Prostate gland (tissue), 2 donors: ENCODE measurements around the gene NR2C2.

Source experiments
- CTCF ChIP-seq, 4 experiments: fragments of 200-600 bp in 2 of 4; fragments of 450-650 bp in 2 of 4; sonication (generic) in 2 of 4; IDR thresholded peaks; 1 replicate in 3 of 4; 2 replicates in 1 of 4; pipeline ENCODE4 v1.5.1; 2016 to 2019; ENCODE audit warnings: antibody characterized with exemption in 4 of 4, mild to moderate bottlenecking in 2 of 4, moderate library complexity in 2 of 4
- POLR2A ChIP-seq: fragments of 450-650 bp; IDR thresholded peaks from one replicate; pipeline ENCODE4 v1.6.1; 2016; ENCODE audit warnings: antibody characterized with exemption, mild to moderate bottlenecking

- TF ChIP-seq POLR2A, result no peak
- no peak for TF ChIP-seq CTCF (IDR thresholded peaks at IDR 0.05)
These were observed 20.8 kb upstream of the NR2C2 start for GRCh38 chr3:14926592-14926991.
